ENCODE data around the gene ADD1. TPM values are rescaled to one million over a fixed set of nuclear protein-coding genes. Genes with fewer than 3 reads are reported as not detected.

The ADD1 gene
- total and polyA plus RNA-seq, 4 donors, result 127 to 400 (median 268) TPM

GRCh38 chr4:2886622-2887021 lies 43.0 kb downstream of the ADD1 start:
- no peak for TF ChIP-seq CTCF (IDR thresholded peaks at IDR 0.05; ENCODE audit: control extremely low read depth, extremely low read depth)
- Histone ChIP-seq H3K4me3 (no peak overlapping the region), H3K27me3 (ENCODE audit: control insufficient read depth in 3 of 3, insufficient read depth in 3 of 3, low read length in 2 of 3) (no peaks in the 10 kb centered on the region), H3K4me1 (ENCODE audit: control insufficient read depth in 5 of 5, insufficient read depth in 5 of 5, low read length in 5 of 5) (peaks cover 0 to 9% (median 0%) of the 10 kb centered on the region in 5 donors), H3K9me3 (ENCODE audit: control insufficient read depth in 4 of 4, insufficient read depth in 3 of 4, low read length in 3 of 4) (no peaks in the 10 kb centered on the region), H3K27ac (ENCODE audit: low read depth in 1 of 2, low read length in 1 of 2) (no peak overlapping the region), H3K9ac (ENCODE audit: insufficient read depth in 1 of 2, low read length in 2 of 2) (no peak overlapping the region), H3K36me3 (ENCODE audit: control insufficient read depth in 4 of 4, insufficient read depth in 4 of 4, low read length in 4 of 4) (peaks cover 18 to 29% (median 24%) of the 10 kb centered on the region in 4 donors)
- no peak for DNase-seq
- ATAC-seq (ENCODE audit: insufficient read depth, low FRiP score), result no peak
- WGBS, 2 donors, result 78 to 85% methylated on average over 6 of the region's 6 CpGs

- H3K9ac ChIP-seq (ENCODE audit: insufficient read depth in 1 of 2, low read length in 2 of 2), result no peak overlapping the region
- no peak for TF ChIP-seq CTCF (IDR thresholded peaks at IDR 0.05; ENCODE audit: control extremely low read depth, extremely low read depth)
- ATAC-seq (ENCODE audit: insufficient read depth, low FRiP score) (no peak), DNase-seq (no peak)
- H3K27ac ChIP-seq (ENCODE audit: low read depth in 1 of 2, low read length in 1 of 2), result no peak overlapping the region
- H3K4me3 ChIP-seq, result no peak overlapping the region
- H3K27me3 ChIP-seq (ENCODE audit: control insufficient read depth in 3 of 3, insufficient read depth in 3 of 3, low read length in 2 of 3), result no peaks in the 10 kb centered on the region
- H3K9me3 ChIP-seq (ENCODE audit: control insufficient read depth in 4 of 4, insufficient read depth in 3 of 4, low read length in 3 of 4), result no peaks in the 10 kb centered on the region
- H3K36me3 ChIP-seq (ENCODE audit: control insufficient read depth in 4 of 4, insufficient read depth in 4 of 4, low read length in 4 of 4), result peaks cover 18 to 29% (median 20%) of the 10 kb centered on the region in 4 donors
- peaks cover 0 to 9% (median 0%) of the 10 kb centered on the region in 5 donors for H3K4me1 ChIP-seq (ENCODE audit: control insufficient read depth in 5 of 5, insufficient read depth in 5 of 5, low read length in 5 of 5)
- WGBS, 2 donors, result 60 to 84% methylated on average over 3 of the region's 3 CpGs
These were observed 43.7 kb downstream of the ADD1 start for GRCh38 chr4:2887343-2887742.

- 92 to 93% methylated on average over 3 of the region's 3 CpGs for WGBS, 2 donors
- DNase-seq (no peak), ATAC-seq (ENCODE audit: insufficient read depth, low FRiP score) (no peak)
- peaks cover 0 to 16% (median 0%) of the 10 kb centered on the region in 5 donors for H3K4me1 ChIP-seq (ENCODE audit: control insufficient read depth in 5 of 5, insufficient read depth in 5 of 5, low read length in 5 of 5)
- no peak overlapping the region for H3K27ac ChIP-seq (ENCODE audit: low read depth in 1 of 2, low read length in 1 of 2)
- H3K4me3 ChIP-seq, result no peak overlapping the region
- no peak for TF ChIP-seq CTCF (IDR thresholded peaks at IDR 0.05; ENCODE audit: control extremely low read depth, extremely low read depth)
- H3K36me3 ChIP-seq (ENCODE audit: control insufficient read depth in 4 of 4, insufficient read depth in 4 of 4, low read length in 4 of 4), result peaks cover 13 to 27% (median 21%) of the 10 kb centered on the region in 4 donors
- no peaks in the 10 kb centered on the region for H3K9me3 ChIP-seq (ENCODE audit: control insufficient read depth in 4 of 4, insufficient read depth in 3 of 4, low read length in 3 of 4)
- H3K9ac ChIP-seq (ENCODE audit: insufficient read depth in 1 of 2, low read length in 2 of 2), result no peak overlapping the region
- no peaks in the 10 kb centered on the region for H3K27me3 ChIP-seq (ENCODE audit: control insufficient read depth in 3 of 3, insufficient read depth in 3 of 3, low read length in 2 of 3)
These were observed 45.2 kb downstream of the ADD1 start for GRCh38 chr4:2888886-2889285.

GRCh38 chr4:2891294-2891693 lies 47.6 kb downstream of the ADD1 start:
- no peak overlapping the region for H3K27ac ChIP-seq (ENCODE audit: low read depth in 1 of 2, low read length in 1 of 2)
- no peak for TF ChIP-seq CTCF (IDR thresholded peaks at IDR 0.05; ENCODE audit: control extremely low read depth, extremely low read depth)
- no peaks in the 10 kb centered on the region for H3K27me3 ChIP-seq (ENCODE audit: control insufficient read depth in 3 of 3, insufficient read depth in 3 of 3, low read length in 2 of 3)
- no peak overlapping the region for H3K9ac ChIP-seq (ENCODE audit: insufficient read depth in 1 of 2, low read length in 2 of 2)
- H3K4me1 ChIP-seq (ENCODE audit: control insufficient read depth in 5 of 5, insufficient read depth in 5 of 5, low read length in 5 of 5), result peaks cover 0 to 17% (median 0%) of the 10 kb centered on the region in 5 donors
- H3K4me3 ChIP-seq, result no peak overlapping the region
- peaks cover 11 to 28% (median 21%) of the 10 kb centered on the region in 4 donors for H3K36me3 ChIP-seq (ENCODE audit: control insufficient read depth in 4 of 4, insufficient read depth in 4 of 4, low read length in 4 of 4)
- ATAC-seq (ENCODE audit: insufficient read depth, low FRiP score) (no peak), DNase-seq (no peak)
- H3K9me3 ChIP-seq (ENCODE audit: control insufficient read depth in 4 of 4, insufficient read depth in 3 of 4, low read length in 3 of 4), result no peaks in the 10 kb centered on the region
- WGBS, 2 donors, result 86 to 88% methylated on average over 5 of the region's 5 CpGs
